Mesendoderm (in vitro differentiated cells): ENCODE data around the gene ZNF865. TPM values are rescaled to one million over a fixed set of nuclear protein-coding genes. Genes with fewer than 3 reads are reported as not detected.

Source experiments
- DNase-seq: peaks from one replicate; pipeline ENCODE4 v3.0.0; 2013
- H2AK5ac ChIP-seq: 2 replicates; pipeline ENCODE4 v1.6.1; 2013; ENCODE audit warnings: low read length, inconsistent platforms
- H2BK120ac ChIP-seq: 2 replicates; pipeline ENCODE4 v1.6.1; 2013; ENCODE audit warnings: low read depth, mild to moderate bottlenecking, low read length, moderate library complexity, mixed read lengths
- H2BK15ac ChIP-seq: replicated peaks from 2 replicates; pipeline ENCODE4 v1.6.1; 2013; ENCODE audit warnings: low read depth, mild to moderate bottlenecking, moderate library complexity
- H2BK5ac ChIP-seq: 2 replicates; pipeline ENCODE4 v1.6.1; 2013; ENCODE audit warnings: low read length, inconsistent platforms
- H3K18ac ChIP-seq: 2 replicates; pipeline ENCODE4 v1.6.1; 2013; ENCODE audit warnings: mild to moderate bottlenecking, low read length, mixed read lengths
- H3K23ac ChIP-seq: one replicate; pipeline ENCODE4 v1.6.1; 2013; ENCODE audit warnings: low read length
- H3K27ac ChIP-seq: 2 replicates; pipeline ENCODE4 v1.5.1; 2013; ENCODE audit warnings: low read depth, mild to moderate bottlenecking, inconsistent platforms, low read length, moderate library complexity
- H3K27me3 ChIP-seq: 2 replicates; pipeline ENCODE4 v1.6.1; 2013; ENCODE audit warnings: low read length, control low read depth, mild to moderate bottlenecking, inconsistent platforms; ENCODE audit not compliant: insufficient read depth, poor library complexity
- H3K36me3 ChIP-seq: 2 replicates; pipeline ENCODE4 v1.6.1; 2013; ENCODE audit warnings: low read length, inconsistent platforms; ENCODE audit not compliant: control insufficient read depth, insufficient read depth
- H3K4ac ChIP-seq: one replicate; pipeline ENCODE4 v1.6.1; 2013; ENCODE audit warnings: low read depth, mild to moderate bottlenecking, low read length, moderate library complexity
- H3K4me1 ChIP-seq: 2 replicates; pipeline ENCODE4 v1.6.1; 2013; ENCODE audit warnings: low read depth, low read length, inconsistent platforms; ENCODE audit not compliant: control insufficient read depth
- H3K4me2 ChIP-seq: 2 replicates; pipeline ENCODE4 v1.6.1; 2013; ENCODE audit warnings: low read length
- H3K4me3 ChIP-seq: 2 replicates; pipeline ENCODE4 v1.5.1; 2013; ENCODE audit warnings: mild to moderate bottlenecking, low read length
- H3K56ac ChIP-seq: one replicate; pipeline ENCODE4 v1.6.1; 2013; ENCODE audit warnings: low read length
- H3K79me1 ChIP-seq: 2 replicates; pipeline ENCODE4 v1.6.1; 2013; ENCODE audit warnings: low read length, inconsistent platforms
- H3K79me2 ChIP-seq: 2 replicates; pipeline ENCODE4 v1.6.1; 2013; ENCODE audit warnings: mild to moderate bottlenecking, low read length; ENCODE audit not compliant: control insufficient read depth, insufficient read depth
- H3K9ac ChIP-seq: 2 replicates; pipeline ENCODE4 v1.6.1; 2013; ENCODE audit warnings: low read length, inconsistent platforms
- H4K5ac ChIP-seq: one replicate; pipeline ENCODE4 v1.6.1; 2013; ENCODE audit warnings: low read length
- H4K8ac ChIP-seq: one replicate; pipeline ENCODE4 v1.6.1; 2013; ENCODE audit warnings: low read depth, mild to moderate bottlenecking, control low read depth, low read length, moderate library complexity
- WGBS: extraction: QIAGEN DNeasy Blood & Tissue Kit; methylation state at CpG from one replicate; pipeline ENCODE4 v1.1.7; 2013; ENCODE audit warnings: low lambda C conversion rate, missing lambda C conversion rate; ENCODE audit not compliant: insufficient coverage; ENCODE audit errors: extremely low coverage; 5-methylcytosine and 5-hydroxymethylcytosine counted together
- polyA plus RNA-seq, 2 experiments: library from polyadenylated mRNA; stranded (reverse); fragments of 200-250 nt; gene quantifications; one replicate each; pipeline ENCODE4 v1.2.3, GENCODE V29; 2013

Gene ZNF865
- 4.8 TPM for polyA plus RNA-seq (2013, experiment 1 of 2)
- 4.8 TPM for polyA plus RNA-seq (2013, experiment 2 of 2)

DNA sequence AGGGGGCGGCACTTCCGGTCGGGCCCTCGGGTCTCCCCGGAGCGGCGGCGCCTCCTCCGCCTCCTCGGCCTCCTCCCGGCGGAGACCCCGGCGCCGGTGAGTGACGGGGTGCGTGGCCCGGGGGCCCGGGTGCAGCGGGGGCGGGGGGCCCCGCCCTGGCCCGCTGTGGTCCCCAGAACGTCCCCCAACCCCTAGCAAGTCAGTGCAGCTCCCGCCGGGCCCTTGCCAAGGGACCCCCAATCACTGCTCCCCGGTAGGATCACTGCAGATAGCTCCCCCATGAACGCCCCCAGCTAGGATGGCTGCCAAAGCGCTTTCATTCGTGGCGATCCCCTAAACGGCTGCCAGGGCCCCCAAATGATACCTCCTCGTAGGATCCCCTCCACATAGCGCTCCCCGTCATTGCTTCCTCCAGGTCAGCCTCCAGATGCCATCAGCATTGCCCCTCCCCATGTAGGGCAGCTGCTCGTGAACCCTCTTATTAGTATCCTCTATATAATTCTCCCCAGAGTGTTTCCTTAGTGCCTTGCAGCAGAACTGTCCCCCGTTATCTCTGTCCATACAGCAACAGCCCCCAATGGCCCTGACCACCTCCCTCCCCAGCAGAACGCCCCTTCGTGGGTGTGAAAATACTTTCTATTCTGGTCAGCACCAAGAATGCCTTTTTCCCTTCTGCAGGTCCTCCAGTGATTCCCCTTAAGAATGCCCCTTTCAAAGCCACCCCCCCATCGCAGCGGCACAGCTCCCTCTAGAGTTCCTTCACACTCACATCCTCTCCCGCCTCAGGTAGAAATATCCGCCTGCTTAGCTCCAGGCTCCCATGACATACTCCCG, at the start of gene ZNF865:
Gene ZNF865, plus strand, starts transcription at position 11 of the 834 bp plus-strand sequence. CDS start 7,972 bp downstream, outside the sequence.
- Histone ChIP-seq H2AK5ac (peak within 1 kb of the TSS; percentile 97), H3K9ac (peak within 1 kb of the TSS; percentile 90), H3K23ac (peak within 1 kb of the TSS; percentile 80), H4K8ac (no peak within 1 kb of the TSS), H3K79me2 (peaks cover 2% of the 10 kb centered on the region), H3K27ac (peak within 1 kb of the TSS; percentile 98), H3K4me2 (peak within 1 kb of the TSS; percentile 94), H3K79me1 (peaks cover 17% of the 10 kb centered on the region), H2BK120ac (peak within 1 kb of the TSS; percentile 73), H3K4ac (peak within 1 kb of the TSS; percentile 96), H3K56ac (peak within 1 kb of the TSS; percentile 98), H3K4me3 (peak within 1 kb of the TSS; percentile 86), H3K4me1 (peaks cover 4% of the 10 kb centered on the region), H3K27me3 (no peaks in the 10 kb centered on the region), H4K5ac (peak within 1 kb of the TSS; percentile 81), H3K18ac (peak within 1 kb of the TSS; percentile 93), H2BK15ac (no peak within 1 kb of the TSS), H2BK5ac (peak within 1 kb of the TSS; percentile 92), H3K36me3 (no peaks in the 10 kb centered on the region)
- no CpG with 5 or more reads among the region's 44 CpGs for WGBS
- peak; percentile 97 for DNase-seq

DNA sequence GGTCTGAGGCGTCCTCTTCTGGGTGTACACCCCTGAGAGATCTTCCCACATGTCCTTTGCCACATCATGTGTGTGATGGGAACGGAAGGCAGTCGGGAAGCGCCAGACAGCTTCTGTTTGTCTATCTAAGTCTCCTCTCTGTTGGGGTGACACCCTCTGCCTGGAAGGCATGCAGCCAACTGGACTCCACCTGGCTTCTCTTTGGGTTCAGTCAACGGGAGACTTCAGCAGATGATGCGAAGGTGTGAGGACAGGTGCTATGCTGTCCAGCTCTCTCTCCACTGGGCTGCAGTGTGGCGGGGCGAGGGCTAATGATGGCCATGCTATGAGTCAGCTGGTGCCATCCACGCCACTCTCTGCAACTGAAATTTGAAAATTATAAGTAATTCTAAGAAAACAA, 45.8 kb upstream of the ZNF865 start:
- Histone ChIP-seq H3K4me2 (no peak overlapping the region), H3K9ac (no peak overlapping the region), H2AK5ac (no peak overlapping the region), H3K79me2 (no peaks in the 10 kb centered on the region), H3K23ac (no peak overlapping the region), H3K18ac (no peak overlapping the region), H3K56ac (no peak overlapping the region), H3K27me3 (no peaks in the 10 kb centered on the region), H2BK120ac (no peak overlapping the region), H2BK5ac (no peak overlapping the region), H4K8ac (no peak overlapping the region), H3K36me3 (no peaks in the 10 kb centered on the region), H3K4ac (no peak overlapping the region), H3K79me1 (no peaks in the 10 kb centered on the region), H3K4me3 (no peak overlapping the region), H3K27ac (no peak overlapping the region), H4K5ac (no peak overlapping the region), H2BK15ac (no peak overlapping the region), H3K4me1 (no peaks in the 10 kb centered on the region)
- WGBS: no CpG with 5 or more reads among the region's 9 CpGs
- DNase-seq: no peak

DNA sequence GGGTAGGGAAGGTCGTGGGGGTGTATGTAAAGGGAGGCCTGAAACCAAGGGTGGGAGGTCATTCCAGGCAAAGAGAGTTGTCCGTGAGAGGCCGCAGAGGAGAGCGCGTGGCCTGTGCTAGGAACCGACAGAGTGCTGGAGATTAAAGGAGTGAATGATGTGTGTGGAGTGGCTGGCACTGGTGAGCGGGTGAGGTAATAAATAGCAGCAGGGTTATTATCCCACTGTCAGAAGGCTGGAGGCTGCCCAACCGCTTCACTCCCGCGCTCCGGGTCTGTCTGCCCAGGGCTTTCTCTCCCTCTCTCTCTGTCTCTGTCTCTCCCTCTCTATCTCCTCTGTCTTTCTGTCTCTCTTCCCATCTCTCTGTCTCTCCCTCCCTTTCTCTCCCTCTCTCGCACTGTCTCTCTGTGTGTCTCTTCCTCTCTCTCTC, 42.2 kb upstream of the ZNF865 start:
- Histone ChIP-seq H3K9ac (no peak overlapping the region), H3K56ac (no peak overlapping the region), H3K4ac (no peak overlapping the region), H2BK120ac (no peak overlapping the region), H3K27me3 (no peaks in the 10 kb centered on the region), H2BK5ac (no peak overlapping the region), H4K5ac (no peak overlapping the region), H3K79me1 (no peaks in the 10 kb centered on the region), H3K79me2 (no peaks in the 10 kb centered on the region), H2BK15ac (no peak overlapping the region), H3K4me3 (no peak overlapping the region), H2AK5ac (no peak overlapping the region), H3K4me1 (no peaks in the 10 kb centered on the region), H4K8ac (no peak overlapping the region), H3K27ac (no peak overlapping the region), H3K4me2 (no peak overlapping the region), H3K23ac (no peak overlapping the region), H3K18ac (no peak overlapping the region), H3K36me3 (no peaks in the 10 kb centered on the region)
- DNase-seq: no peak
- WGBS: no CpG with 5 or more reads among the region's 12 CpGs

DNA sequence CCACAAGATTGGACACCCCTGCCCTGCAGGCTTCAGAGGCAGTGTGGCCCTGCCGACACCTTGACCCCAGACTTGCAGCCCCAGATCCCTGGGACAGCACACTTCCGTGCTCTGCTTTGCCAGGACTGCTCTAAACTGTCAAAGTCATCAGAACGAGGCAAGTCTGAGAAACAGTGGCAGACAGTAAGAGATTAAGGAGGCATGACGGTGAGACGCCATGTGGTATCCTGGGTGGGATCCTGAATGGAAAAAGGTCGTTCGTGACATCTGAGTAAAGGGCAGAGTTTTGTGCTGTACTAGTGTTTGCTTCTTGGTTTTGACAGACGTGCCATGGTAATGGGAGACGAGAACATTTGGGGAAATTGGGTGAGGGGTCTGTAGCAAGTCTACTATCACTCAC, 38.6 kb upstream of the ZNF865 start:
- H3K4me1 ChIP-seq: no peaks in the 10 kb centered on the region
- H3K18ac ChIP-seq: no peak overlapping the region
- no peak for DNase-seq
- no peak overlapping the region for H3K23ac ChIP-seq
- H3K4ac ChIP-seq: no peak overlapping the region
- no peaks in the 10 kb centered on the region for H3K79me2 ChIP-seq
- H2BK120ac ChIP-seq: no peak overlapping the region
- H3K9ac ChIP-seq: no peak overlapping the region
- H2AK5ac ChIP-seq: no peak overlapping the region
- WGBS: no CpG with 5 or more reads among the region's 9 CpGs
- H3K27me3 ChIP-seq: no peaks in the 10 kb centered on the region
- H3K27ac ChIP-seq: no peak overlapping the region
- no peak overlapping the region for H2BK15ac ChIP-seq
- no peak overlapping the region for H2BK5ac ChIP-seq
- no peaks in the 10 kb centered on the region for H3K36me3 ChIP-seq
- no peak overlapping the region for H4K5ac ChIP-seq
- no peak overlapping the region for H3K4me2 ChIP-seq
- no peak overlapping the region for H3K4me3 ChIP-seq
- H3K56ac ChIP-seq: no peak overlapping the region
- no peaks in the 10 kb centered on the region for H3K79me1 ChIP-seq
- H4K8ac ChIP-seq: no peak overlapping the region

DNA sequence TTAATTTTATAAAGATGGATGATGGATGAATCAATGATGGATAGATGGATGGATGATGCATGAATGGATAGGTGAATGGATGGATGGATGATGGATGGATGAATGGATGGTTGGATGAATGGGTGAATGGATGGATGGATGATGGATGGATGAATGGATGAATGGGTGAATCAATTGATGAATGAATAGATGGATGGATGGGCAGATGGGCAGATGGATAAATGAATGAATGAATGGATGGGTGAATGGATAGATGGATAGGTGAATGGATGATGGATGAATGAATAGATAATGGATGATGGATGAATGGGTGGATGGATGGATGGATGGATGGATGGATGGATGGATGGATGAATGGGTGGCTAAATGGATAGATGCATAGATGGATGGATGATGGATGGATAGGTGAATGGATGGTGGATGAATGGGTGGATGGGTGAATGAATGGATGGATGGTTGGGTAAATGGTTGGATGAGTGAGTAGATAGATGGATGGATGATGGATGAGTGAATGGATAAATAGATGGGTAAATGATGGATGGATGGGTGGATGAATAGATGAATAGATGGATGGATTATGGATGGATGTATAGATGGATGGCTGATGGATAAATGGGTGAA, 37.6 kb upstream of the ZNF865 start:
- H3K4me3 ChIP-seq: no peak overlapping the region
- no peaks in the 10 kb centered on the region for H3K79me1 ChIP-seq
- H4K5ac ChIP-seq: no peak overlapping the region
- H3K27me3 ChIP-seq: no peaks in the 10 kb centered on the region
- no peak overlapping the region for H3K27ac ChIP-seq
- no peaks in the 10 kb centered on the region for H3K4me1 ChIP-seq
- H2BK120ac ChIP-seq: no peak overlapping the region
- no peaks in the 10 kb centered on the region for H3K36me3 ChIP-seq
- H4K8ac ChIP-seq: no peak overlapping the region
- no peaks in the 10 kb centered on the region for H3K79me2 ChIP-seq
- H2BK5ac ChIP-seq: no peak overlapping the region
- H3K23ac ChIP-seq: no peak overlapping the region
- H3K18ac ChIP-seq: no peak overlapping the region
- no peak overlapping the region for H3K4me2 ChIP-seq
- DNase-seq: no peak
- no peak overlapping the region for H2AK5ac ChIP-seq
- H2BK15ac ChIP-seq: no peak overlapping the region
- no peak overlapping the region for H3K4ac ChIP-seq
- H3K9ac ChIP-seq: no peak overlapping the region
- no peak overlapping the region for H3K56ac ChIP-seq
